Skeletal muscle satellite cell (primary cell): Measurements from ENCODE around the gene PGAM1.

Source experiments
- H3K27me3 ChIP-seq: 2 replicates; pipeline ENCODE4 v1.7.0; 2013; ENCODE audit warnings: low read length; ENCODE audit not compliant: control insufficient read depth, insufficient read depth
- H3K36me3 ChIP-seq: 2 replicates; pipeline ENCODE4 v1.7.0; 2013; ENCODE audit warnings: mild to moderate bottlenecking, control low read depth, low read length; ENCODE audit not compliant: insufficient read depth
- H3K4me1 ChIP-seq: 2 replicates; pipeline ENCODE4 v1.7.0; 2013; ENCODE audit warnings: low read length; ENCODE audit not compliant: control insufficient read depth, insufficient read depth
- H3K4me2 ChIP-seq: 2 replicates; pipeline ENCODE4 v1.7.0; 2013; ENCODE audit warnings: mild to moderate bottlenecking, low read length
- H3K4me3 ChIP-seq: 2 replicates; pipeline ENCODE4 v1.7.0; 2013; ENCODE audit warnings: low read length
- H3K9ac ChIP-seq: 2 replicates; pipeline ENCODE4 v1.7.0; 2013; ENCODE audit warnings: mild to moderate bottlenecking, low read depth, low read length, moderate library complexity
- H3K9me3 ChIP-seq: replicated peaks from 2 replicates; pipeline ENCODE4 v1.7.0; 2013; ENCODE audit warnings: mild to moderate bottlenecking, control low read depth, low read length

The PGAM1 gene

DNA sequence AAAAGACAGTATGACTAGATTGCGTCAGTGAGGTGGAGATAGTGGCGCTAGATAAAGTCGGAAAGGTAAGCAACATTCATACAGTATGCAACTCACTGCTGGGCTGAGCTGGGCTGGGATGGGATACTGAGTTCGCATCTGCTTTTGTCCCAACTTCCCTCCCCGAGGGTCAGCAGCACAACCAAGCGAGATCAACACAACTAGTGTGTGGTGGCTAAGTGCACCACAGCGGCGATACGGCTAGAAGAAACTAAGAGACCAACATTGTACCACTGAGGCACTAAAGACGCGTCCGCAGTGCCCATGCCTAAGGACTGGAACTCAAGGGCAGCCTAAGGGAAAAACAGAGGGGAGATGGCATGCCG, 19.3 kb downstream of the PGAM1 start:
- peaks cover 22% of the 10 kb centered on the region for H3K4me1 ChIP-seq
- H3K9ac ChIP-seq, result peak overlapping the region; percentile 83
- H3K27me3 ChIP-seq, result no peaks in the 10 kb centered on the region
- peaks cover 13% of the 10 kb centered on the region for H3K36me3 ChIP-seq
- peak overlapping the region; percentile 97 for H3K4me3 ChIP-seq
- peak overlapping the region; percentile 88 for H3K4me2 ChIP-seq
- no peaks in the 10 kb centered on the region for H3K9me3 ChIP-seq

DNA sequence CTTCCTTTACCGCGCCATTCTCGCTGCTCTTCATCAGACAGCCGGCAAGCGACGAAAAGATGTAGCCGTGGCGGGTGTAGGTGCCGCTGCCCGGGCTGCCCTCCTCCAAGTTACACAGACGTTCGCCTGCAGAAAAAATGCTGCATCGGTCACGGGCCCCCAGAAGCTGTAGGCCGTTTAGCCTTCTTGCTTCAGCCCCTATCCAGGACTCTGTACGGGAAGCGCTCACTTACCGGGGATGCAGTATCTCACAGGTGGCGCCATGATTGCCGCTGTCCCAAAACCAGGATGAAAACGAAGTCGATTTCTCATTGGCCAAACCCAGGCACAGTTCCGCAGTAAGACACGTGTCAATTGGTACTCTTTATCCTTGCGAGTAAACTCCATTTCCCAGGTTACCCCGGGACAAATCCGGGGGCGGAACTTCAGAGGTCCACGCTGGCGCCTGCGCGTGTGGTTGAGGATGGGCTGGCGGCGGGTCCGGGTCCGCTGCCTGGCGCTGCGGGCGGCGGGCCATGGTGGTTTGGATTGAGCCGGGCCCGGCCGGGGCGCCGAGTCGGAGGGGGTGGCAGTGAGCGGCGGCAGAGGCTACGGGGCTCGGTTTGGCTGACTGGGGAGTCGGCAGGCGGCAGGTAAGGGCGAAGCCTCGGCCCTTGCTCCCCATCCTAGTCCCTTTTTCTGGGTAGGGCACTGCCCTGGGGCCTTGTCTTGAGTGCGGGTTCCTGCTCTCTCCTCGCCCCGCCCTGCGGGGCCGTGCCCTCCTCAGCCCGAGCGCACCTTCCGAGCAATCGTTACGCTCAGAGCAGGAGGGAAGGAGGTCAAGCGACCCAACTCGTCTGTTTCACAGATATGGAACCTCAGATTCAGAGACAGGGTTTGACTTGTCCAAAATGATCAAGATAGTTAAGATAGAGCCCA, 20.0 kb downstream of the PGAM1 start, which contains the start of the genes EXOSC1 and ZDHHC16:
Gene EXOSC1 (minus strand): TSS at position 285 of the 918 bp plus-strand sequence. CDS start 21 bp downstream, at position 264.
Gene ZDHHC16 (plus strand): TSS at position 454 of the 918 bp plus-strand sequence. CDS start 5,501 bp downstream, outside the sequence.
- Histone ChIP-seq H3K4me3 (peak within 1 kb of the TSS; percentile 97), H3K4me1 (peaks cover 22% of the 10 kb centered on the region)

DNA sequence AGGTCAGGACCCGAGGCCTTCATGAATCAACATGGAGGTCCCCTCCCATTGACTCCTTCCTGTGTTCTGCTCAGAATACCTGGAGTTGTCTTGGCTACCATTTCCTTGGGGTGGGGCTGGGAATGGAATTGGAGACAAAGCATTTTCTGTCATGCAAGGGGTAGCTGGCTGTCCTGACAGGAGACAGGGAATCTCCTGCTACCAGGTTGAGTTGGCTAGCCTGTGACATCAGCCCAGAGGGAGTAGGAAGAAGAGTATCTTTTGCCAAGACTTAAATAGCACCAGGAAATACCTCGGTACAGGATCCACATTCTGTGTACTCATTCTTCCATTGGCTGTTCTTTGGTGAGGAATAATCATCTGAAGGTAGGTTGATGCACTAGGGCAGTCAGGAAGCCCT, 24.8 kb downstream of the PGAM1 start:
- H3K4me2 ChIP-seq, result no peak overlapping the region
- H3K36me3 ChIP-seq, result peaks cover 45% of the 10 kb centered on the region
- no peaks in the 10 kb centered on the region for H3K9me3 ChIP-seq
- H3K4me3 ChIP-seq, result no peak overlapping the region
- H3K9ac ChIP-seq, result no peak overlapping the region
- no peaks in the 10 kb centered on the region for H3K27me3 ChIP-seq
- H3K4me1 ChIP-seq, result peaks cover 14% of the 10 kb centered on the region

More for the DNA sequence above, 20.0 kb downstream of the PGAM1 start, which contains the start of the genes EXOSC1 and ZDHHC16:
- H3K27me3 ChIP-seq, result no peaks in the 10 kb centered on the region
- H3K9me3 ChIP-seq, result no peaks in the 10 kb centered on the region
- peak within 1 kb of the TSS; percentile 84 for H3K9ac ChIP-seq
- peak within 1 kb of the TSS; percentile 88 for H3K4me2 ChIP-seq
- peaks cover 11% of the 10 kb centered on the region for H3K36me3 ChIP-seq

GRCh38 chr10:97451605-97452004, 25.6 kb downstream of the PGAM1 start:
- Histone ChIP-seq H3K4me3 (no peak overlapping the region), H3K36me3 (peaks cover 53% of the 10 kb centered on the region), H3K9me3 (no peaks in the 10 kb centered on the region), H3K9ac (no peak overlapping the region), H3K27me3 (no peaks in the 10 kb centered on the region), H3K4me1 (peaks cover 14% of the 10 kb centered on the region), H3K4me2 (no peak overlapping the region)

- Histone ChIP-seq H3K36me3 (peaks cover 60% of the 10 kb centered on the region), H3K27me3 (no peaks in the 10 kb centered on the region), H3K4me3 (no peak overlapping the region), H3K9ac (no peak overlapping the region), H3K4me2 (no peak overlapping the region), H3K4me1 (peaks cover 8% of the 10 kb centered on the region), H3K9me3 (no peaks in the 10 kb centered on the region)
Observed at GRCh38 chr10:97452352-97452751, 26.4 kb downstream of the PGAM1 start.

- Histone ChIP-seq H3K9ac (no peak overlapping the region), H3K36me3 (peaks cover 79% of the 10 kb centered on the region), H3K4me2 (no peak overlapping the region), H3K9me3 (no peaks in the 10 kb centered on the region), H3K4me3 (no peak overlapping the region), H3K27me3 (no peaks in the 10 kb centered on the region), H3K4me1 (no peaks in the 10 kb centered on the region)
Observed at GRCh38 chr10:97454330-97455036, 28.5 kb downstream of the PGAM1 start.

DNA sequence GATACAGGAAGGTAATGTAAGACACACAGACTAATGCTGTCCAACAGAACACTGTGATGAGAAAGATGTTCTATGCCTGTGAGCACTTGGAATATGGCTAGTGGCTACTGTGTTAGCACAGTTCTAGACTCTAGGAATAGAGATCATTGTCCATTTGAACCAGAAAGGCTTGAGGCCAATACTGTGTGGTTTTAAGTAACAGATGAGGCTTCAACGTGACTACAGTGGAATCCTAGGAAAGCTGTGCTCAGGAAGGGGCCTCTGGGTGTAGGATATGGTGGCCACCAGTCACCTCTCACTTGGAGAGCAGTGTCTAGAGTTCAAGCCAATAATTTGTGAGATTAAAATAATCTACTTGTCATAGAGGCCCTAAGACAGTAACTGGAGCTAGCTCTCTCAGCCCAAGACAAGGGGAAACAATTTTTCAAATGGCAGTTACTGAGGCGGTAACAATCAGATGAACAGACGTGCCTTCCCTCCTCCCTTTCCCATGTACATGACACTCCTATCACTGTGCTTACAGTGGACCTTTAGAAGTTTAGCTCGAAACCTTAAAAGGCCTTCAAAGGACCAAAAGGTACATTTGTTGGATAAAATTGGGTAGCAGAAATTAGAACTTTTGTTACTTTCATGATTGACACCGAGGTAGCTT, 30.2 kb downstream of the PGAM1 start:
- no peaks in the 10 kb centered on the region for H3K4me1 ChIP-seq
- no peaks in the 10 kb centered on the region for H3K9me3 ChIP-seq
- no peak overlapping the region for H3K4me2 ChIP-seq
- H3K36me3 ChIP-seq, result peaks cover 92% of the 10 kb centered on the region
- H3K27me3 ChIP-seq, result no peaks in the 10 kb centered on the region
- no peak overlapping the region for H3K9ac ChIP-seq
- no peak overlapping the region for H3K4me3 ChIP-seq

DNA sequence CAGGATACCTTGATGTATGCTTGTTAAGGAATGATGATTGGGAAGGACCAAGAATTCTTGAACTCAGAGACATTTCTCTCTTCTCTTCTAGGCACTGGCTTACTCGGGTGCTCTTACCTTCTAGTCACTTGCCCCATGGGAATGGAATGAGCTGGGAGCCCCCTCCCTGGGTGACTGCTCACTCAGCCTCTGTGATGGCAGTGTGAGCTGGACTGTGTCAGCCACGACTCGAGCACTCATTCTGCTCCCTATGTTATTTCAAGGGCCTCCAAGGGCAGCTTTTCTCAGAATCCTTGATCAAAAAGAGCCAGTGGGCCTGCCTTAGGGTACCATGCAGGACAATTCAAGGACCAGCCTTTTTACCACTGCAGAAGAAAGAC, 30.7 kb downstream of the PGAM1 start:
- Histone ChIP-seq H3K4me3 (no peak overlapping the region), H3K4me2 (no peak overlapping the region), H3K9me3 (no peaks in the 10 kb centered on the region), H3K9ac (no peak overlapping the region), H3K4me1 (no peaks in the 10 kb centered on the region), H3K27me3 (no peaks in the 10 kb centered on the region), H3K36me3 (peaks cover 93% of the 10 kb centered on the region)

DNA sequence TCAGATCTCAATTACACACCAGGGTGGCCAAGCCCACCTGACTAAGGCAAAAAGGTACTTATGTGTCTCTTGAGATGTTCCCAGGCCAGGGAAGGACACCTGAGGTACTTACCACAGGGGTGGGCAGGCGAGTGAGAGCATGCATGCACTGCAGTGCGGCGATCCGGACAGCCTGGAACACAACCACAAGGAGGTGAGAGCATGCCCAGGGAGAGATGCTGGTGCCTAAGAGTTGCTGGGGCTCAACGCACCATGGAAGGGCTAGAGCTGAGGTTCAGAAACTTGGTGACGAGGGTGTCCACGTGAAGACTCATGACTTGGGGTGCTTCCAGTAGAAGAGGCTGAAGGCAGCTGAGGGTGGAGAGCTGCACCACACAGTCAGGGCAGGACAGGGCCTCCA, 33.1 kb downstream of the PGAM1 start:
- no peak overlapping the region for H3K9ac ChIP-seq
- no peaks in the 10 kb centered on the region for H3K9me3 ChIP-seq
- H3K4me3 ChIP-seq, result no peak overlapping the region
- H3K4me1 ChIP-seq, result peaks cover 5% of the 10 kb centered on the region
- no peak overlapping the region for H3K4me2 ChIP-seq
- no peaks in the 10 kb centered on the region for H3K27me3 ChIP-seq
- peaks cover 90% of the 10 kb centered on the region for H3K36me3 ChIP-seq

- H3K4me3 ChIP-seq, result no peak overlapping the region
- no peaks in the 10 kb centered on the region for H3K27me3 ChIP-seq
- no peak overlapping the region for H3K4me2 ChIP-seq
- peaks cover 5% of the 10 kb centered on the region for H3K4me1 ChIP-seq
- H3K9me3 ChIP-seq, result no peaks in the 10 kb centered on the region
- H3K36me3 ChIP-seq, result peaks cover 87% of the 10 kb centered on the region
- H3K9ac ChIP-seq, result no peak overlapping the region
Observed at GRCh38 chr10:97459933-97460332, 33.9 kb downstream of the PGAM1 start.

DNA sequence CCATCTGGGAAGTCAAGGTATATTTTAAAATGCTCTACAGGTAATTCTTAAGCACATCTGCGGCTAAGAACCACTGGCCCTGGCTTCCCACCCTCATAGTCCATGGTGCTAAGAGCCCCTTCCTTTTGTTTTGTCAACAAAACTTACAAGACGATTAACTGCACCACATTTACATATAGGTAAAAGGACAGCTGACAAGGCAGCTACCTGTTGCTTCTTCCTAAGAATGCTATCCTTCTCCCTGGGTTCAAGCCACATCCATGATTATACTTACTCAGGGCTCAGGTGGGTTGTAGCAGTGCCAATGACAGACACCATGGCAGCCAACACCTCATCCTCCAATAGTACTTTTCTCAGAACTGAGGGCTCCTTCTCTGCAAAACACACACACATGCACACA, 36.3 kb downstream of the PGAM1 start:
- no peak overlapping the region for H3K9ac ChIP-seq
- H3K27me3 ChIP-seq, result no peaks in the 10 kb centered on the region
- H3K4me1 ChIP-seq, result peaks cover 5% of the 10 kb centered on the region
- peaks cover 82% of the 10 kb centered on the region for H3K36me3 ChIP-seq
- no peaks in the 10 kb centered on the region for H3K9me3 ChIP-seq
- no peak overlapping the region for H3K4me2 ChIP-seq
- no peak overlapping the region for H3K4me3 ChIP-seq
